Astrocyte (in vitro differentiated cells and primary cell): Measurements from ENCODE around the gene NOL4L. TPM values are rescaled to one million over a fixed set of nuclear protein-coding genes. Genes with fewer than 3 reads are reported as not detected.
"Not testable (repeated sequence)": the region's sequence is repeated elsewhere in the genome, so short reads cannot be mapped to it uniquely, and the experiment has no call there.

Experiments used
- DNase-seq: peaks from one replicate; pipeline ENCODE4 v3.0.0-alpha.2; 2010; ENCODE audit warnings: low read depth
- FAIRE-seq: peaks from 2 replicates; lab custom pipeline; 2011; peaks lifted over from hg19 to GRCh38; lab: Jason Lieb, UNC
- H2AFZ ChIP-seq: 2 replicates; pipeline ENCODE4 v1.6.0; 2012; ENCODE audit warnings: low read depth, low read length, inconsistent platforms
- H3K27ac ChIP-seq: 2 replicates; pipeline ENCODE4 v1.5.1; 2011; ENCODE audit warnings: low read depth, low read length, inconsistent platforms
- H3K27me3 ChIP-seq: 2 replicates; pipeline ENCODE4 v1.6.0; 2011; ENCODE audit warnings: low read length, inconsistent platforms; ENCODE audit not compliant: insufficient read depth
- H3K36me3 ChIP-seq: 2 replicates; pipeline ENCODE4 v1.5.1; 2011; ENCODE audit warnings: low read length, inconsistent platforms; ENCODE audit not compliant: insufficient read depth
- H3K4me1 ChIP-seq: 2 replicates; pipeline ENCODE4 v1.5.1; 2011; ENCODE audit warnings: low read length, inconsistent platforms; ENCODE audit not compliant: insufficient read depth
- H3K4me2 ChIP-seq: 2 replicates; pipeline ENCODE4 v1.6.0; 2012; ENCODE audit warnings: low read length, inconsistent platforms
- H3K4me3 ChIP-seq: 2 replicates; pipeline ENCODE4 v1.5.1; 2011; ENCODE audit warnings: low read depth, mild to moderate bottlenecking, low read length, inconsistent platforms; ENCODE audit not compliant: insufficient read depth
- H3K79me2 ChIP-seq: 2 replicates; pipeline ENCODE4 v1.6.0; 2012; ENCODE audit warnings: mild to moderate bottlenecking, low read length, inconsistent platforms; ENCODE audit not compliant: insufficient read depth
- H3K9ac ChIP-seq: 2 replicates; pipeline ENCODE4 v1.6.0; 2012; ENCODE audit warnings: mild to moderate bottlenecking, low read length, inconsistent platforms
- H3K9me3 ChIP-seq: 2 replicates; pipeline ENCODE4 v1.5.1; 2012; ENCODE audit warnings: low read depth, mild to moderate bottlenecking, low read length, inconsistent platforms; ENCODE audit not compliant: insufficient read depth
- H4K20me1 ChIP-seq: 2 replicates; pipeline ENCODE4 v1.6.0; 2012; ENCODE audit warnings: low read length, inconsistent platforms; ENCODE audit not compliant: insufficient read depth
- H3K27ac Mint-ChIP-seq: one replicate; pipeline ENCODE4 v1.8.0; 2021; ENCODE audit warnings: mild to moderate bottlenecking, mixed read lengths; ENCODE audit not compliant: unreplicated experiment
- H3K27me3 Mint-ChIP-seq: one replicate; pipeline ENCODE4 v1.8.0; 2021; ENCODE audit warnings: low read depth, mixed read lengths; ENCODE audit not compliant: unreplicated experiment
- H3K36me3 Mint-ChIP-seq: one replicate; pipeline ENCODE4 v1.8.0; 2021; ENCODE audit warnings: low read depth, mixed read lengths; ENCODE audit not compliant: unreplicated experiment
- H3K4me1 Mint-ChIP-seq: one replicate; pipeline ENCODE4 v1.8.0; 2021; ENCODE audit warnings: low read depth, mixed read lengths; ENCODE audit not compliant: unreplicated experiment
- H3K4me3 Mint-ChIP-seq: one replicate; pipeline ENCODE4 v1.8.0; 2021; ENCODE audit warnings: mild to moderate bottlenecking, moderate library complexity, mixed read lengths; ENCODE audit not compliant: unreplicated experiment
- H3K9me3 Mint-ChIP-seq: one replicate; pipeline ENCODE4 v1.8.0; 2021; ENCODE audit warnings: mild to moderate bottlenecking, mixed read lengths; ENCODE audit not compliant: unreplicated experiment
- EZH2 ChIP-seq: IDR thresholded peaks from 2 replicates; pipeline ENCODE4 v1.6.1; 2012; ENCODE audit warnings: mild to moderate bottlenecking, low read length, inconsistent platforms; ENCODE audit not compliant: insufficient read depth
- total RNA-seq: library from RNA; stranded (reverse); gene quantifications from 2 replicates; pipeline ENCODE4 v1.2.1, GENCODE V29; 2021
- TF ChIP-seq, protein P1 (sequence below): IDR thresholded peaks from 2 replicates; pipeline ENCODE4 v1.5.1; 2011; ENCODE audit warnings: low read depth, mild to moderate bottlenecking, inconsistent platforms, low read length, moderate library complexity; ENCODE audit not compliant: insufficient read depth

Gene NOL4L
- total RNA-seq, 1 donor from 2014 or later: 35.5 TPM

- Mint-ChIP-seq H3K27me3 (peaks cover 5% of the 10 kb centered on the region), H3K9me3 (no peaks in the 10 kb centered on the region), H3K4me1 (peaks cover 7% of the 10 kb centered on the region), H3K27ac (no peak overlapping the region), H3K36me3 (no peaks in the 10 kb centered on the region), H3K4me3 (no peak overlapping the region)
- Histone ChIP-seq H3K27me3 (no peaks in the 10 kb centered on the region), H3K9me3 (no peaks in the 10 kb centered on the region), H3K9ac (no peak overlapping the region), H3K79me2 (no peaks in the 10 kb centered on the region), H3K4me3 (no peak overlapping the region), H3K36me3 (no peaks in the 10 kb centered on the region), H3K4me1 (peaks cover 15% of the 10 kb centered on the region), H2AFZ (no peak overlapping the region), H3K4me2 (no peak overlapping the region), H3K27ac (no peak overlapping the region), H4K20me1 (no peaks in the 10 kb centered on the region)
- TF ChIP-seq, protein P1, sequence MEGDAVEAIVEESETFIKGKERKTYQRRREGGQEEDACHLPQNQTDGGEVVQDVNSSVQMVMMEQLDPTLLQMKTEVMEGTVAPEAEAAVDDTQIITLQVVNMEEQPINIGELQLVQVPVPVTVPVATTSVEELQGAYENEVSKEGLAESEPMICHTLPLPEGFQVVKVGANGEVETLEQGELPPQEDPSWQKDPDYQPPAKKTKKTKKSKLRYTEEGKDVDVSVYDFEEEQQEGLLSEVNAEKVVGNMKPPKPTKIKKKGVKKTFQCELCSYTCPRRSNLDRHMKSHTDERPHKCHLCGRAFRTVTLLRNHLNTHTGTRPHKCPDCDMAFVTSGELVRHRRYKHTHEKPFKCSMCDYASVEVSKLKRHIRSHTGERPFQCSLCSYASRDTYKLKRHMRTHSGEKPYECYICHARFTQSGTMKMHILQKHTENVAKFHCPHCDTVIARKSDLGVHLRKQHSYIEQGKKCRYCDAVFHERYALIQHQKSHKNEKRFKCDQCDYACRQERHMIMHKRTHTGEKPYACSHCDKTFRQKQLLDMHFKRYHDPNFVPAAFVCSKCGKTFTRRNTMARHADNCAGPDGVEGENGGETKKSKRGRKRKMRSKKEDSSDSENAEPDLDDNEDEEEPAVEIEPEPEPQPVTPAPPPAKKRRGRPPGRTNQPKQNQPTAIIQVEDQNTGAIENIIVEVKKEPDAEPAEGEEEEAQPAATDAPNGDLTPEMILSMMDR: no peak
- TF ChIP-seq EZH2: no peak
- FAIRE-seq: no peak
- no peak for DNase-seq
These were observed 6.2 kb downstream of the NOL4L start for GRCh38 chr20:32578840-32579390.

GRCh38 chr20:32578062-32578461, 7.1 kb downstream of the NOL4L start:
- H3K27ac Mint-ChIP-seq, H3K4me3 ChIP-seq, H2AFZ ChIP-seq, H3K27me3 ChIP-seq, H3K9me3 ChIP-seq, H3K27ac ChIP-seq, FAIRE-seq, DNase-seq, H3K36me3 ChIP-seq, H3K36me3 Mint-ChIP-seq, H3K4me2 ChIP-seq, H3K9me3 Mint-ChIP-seq, H3K4me3 Mint-ChIP-seq, H4K20me1 ChIP-seq, H3K9ac ChIP-seq, H3K4me1 Mint-ChIP-seq, H3K79me2 ChIP-seq, H3K27me3 Mint-ChIP-seq: not testable (repeated sequence)
- H3K4me1 ChIP-seq: peaks cover 16% of the 10 kb centered on the region

DNA sequence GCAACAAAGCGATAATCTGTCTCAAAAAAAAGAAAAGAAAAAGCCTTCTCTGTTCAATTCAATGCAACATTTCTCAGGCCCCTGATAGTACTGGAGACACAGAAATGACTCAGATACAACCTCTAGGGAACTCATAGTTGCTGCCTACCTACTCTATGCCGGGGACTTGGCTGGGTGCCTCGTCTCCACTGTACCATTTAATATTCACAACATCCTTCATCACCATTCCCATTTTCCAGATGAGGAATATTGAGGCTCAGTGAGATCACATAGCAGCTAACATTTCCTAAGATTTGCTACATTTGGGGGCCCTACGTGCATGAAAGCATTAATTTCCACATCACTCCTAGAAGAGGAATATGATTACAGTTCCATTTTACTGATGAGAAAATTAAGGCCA, 7.5 kb downstream of the NOL4L start:
- Histone ChIP-seq H2AFZ (no peak overlapping the region), H3K36me3 (no peaks in the 10 kb centered on the region), H3K9me3 (no peaks in the 10 kb centered on the region), H3K4me1 (peaks cover 16% of the 10 kb centered on the region), H3K4me3 (no peak overlapping the region), H3K9ac (no peak overlapping the region), H4K20me1 (no peaks in the 10 kb centered on the region), H3K27ac (no peak overlapping the region), H3K27me3 (no peaks in the 10 kb centered on the region), H3K79me2 (no peaks in the 10 kb centered on the region), H3K4me2 (no peak overlapping the region)
- FAIRE-seq (no peak), DNase-seq (no peak)
- Mint-ChIP-seq H3K9me3 (no peaks in the 10 kb centered on the region), H3K27ac (no peak overlapping the region), H3K36me3 (no peaks in the 10 kb centered on the region), H3K4me1 (peaks cover 7% of the 10 kb centered on the region), H3K4me3 (peak overlapping the region; percentile 27), H3K27me3 (peaks cover 5% of the 10 kb centered on the region)
- TF ChIP-seq EZH2: no peak
- TF ChIP-seq, protein P1: no peak
